Lower lobe of right lung (tissue), 2 donors: ENCODE measurements around the gene TPO. TPM values are rescaled to one million over a fixed set of nuclear protein-coding genes. Genes with fewer than 3 reads are reported as not detected.
"Not testable (repeated sequence)": the region's sequence is repeated elsewhere in the genome, so short reads cannot be mapped to it uniquely, and the experiment has no call there.

Source experiments
- ATAC-seq, 2 donors: fragments of 200-7000 bp; cut with Tn5 transposase; one replicate each; pipeline ENCODE4 v1.9.1; 2020 to 2022; ENCODE audit warnings: mild to moderate bottlenecking in 2 of 2, moderate library complexity in 2 of 2
- DNase-seq: peaks from one replicate; pipeline ENCODE4 v3.0.0-alpha.2; 2020
- H3K27ac ChIP-seq: fragments of 200-600 bp; one replicate; pipeline ENCODE4 v1.8.0; 2022
- H3K27me3 ChIP-seq: fragments of 200-600 bp; one replicate; pipeline ENCODE4 v1.8.0; 2022; ENCODE audit warnings: low read depth
- H3K36me3 ChIP-seq: fragments of 200-600 bp; one replicate; pipeline ENCODE4 v1.8.0; 2022; ENCODE audit warnings: mild to moderate bottlenecking
- H3K4me1 ChIP-seq: fragments of 200-600 bp; one replicate; pipeline ENCODE4 v1.8.0; 2022
- H3K4me3 ChIP-seq: fragments of 200-600 bp; one replicate; pipeline ENCODE4 v1.8.0; 2022; ENCODE audit warnings: mild to moderate bottlenecking
- H3K9me3 ChIP-seq: fragments of 200-600 bp; one replicate; pipeline ENCODE4 v1.8.0; 2022
- CTCF ChIP-seq: fragments of 200-600 bp; IDR thresholded peaks from one replicate; pipeline ENCODE4 v1.8.0; 2022; ENCODE audit warnings: antibody characterized with exemption, mild to moderate bottlenecking
- intact Hi-C: fragments of 100-400 bp; cut with DNase I; formaldehyde crosslinking; loops from one replicate; pipeline ENCODE4 v1.11.0; 2022
- total RNA-seq: library from RNA; stranded (reverse); fragmentation: NEBNext Ultra II Directional; extraction: Animal tissue kit (Norgen Biotek cat#: 25700); gene quantifications from one replicate; pipeline ENCODE4 v1.2.1, GENCODE V29; 2021
- donor health status: DM: no; HTN: yes; CAD: no; lungs with severe emphysema.

TPO gene
- total RNA-seq, 1 donor from 2014 or later, result 0.21 TPM

GRCh38 chr2:1488851-1489250 is 75.6 kb downstream of the TPO start:
- Histone ChIP-seq H3K4me3 (no peak overlapping the region), H3K9me3 (no peaks in the 10 kb centered on the region), H3K36me3 (no peaks in the 10 kb centered on the region), H3K27ac (no peak overlapping the region), H3K27me3 (no peaks in the 10 kb centered on the region), H3K4me1 (no peaks in the 10 kb centered on the region)
- no peak for TF ChIP-seq CTCF
- DNase-seq (no peak), ATAC-seq (no peak)
- intact Hi-C loops, result no loop called here

- DNase-seq (no peak), ATAC-seq (no peak)
- no peaks in the 10 kb centered on the region for H3K4me1 ChIP-seq
- TF ChIP-seq CTCF, result no peak
- H3K9me3 ChIP-seq, result no peaks in the 10 kb centered on the region
- intact Hi-C loops, result no loop called here
- no peaks in the 10 kb centered on the region for H3K36me3 ChIP-seq
- no peaks in the 10 kb centered on the region for H3K27me3 ChIP-seq
- no peak overlapping the region for H3K27ac ChIP-seq
- no peak overlapping the region for H3K4me3 ChIP-seq
These were observed 76.2 kb downstream of the TPO start for GRCh38 chr2:1489486-1489885.

- H3K27ac ChIP-seq, intact Hi-C loops, DNase-seq, H3K4me3 ChIP-seq, ATAC-seq, H3K4me1 ChIP-seq, H3K27me3 ChIP-seq, H3K9me3 ChIP-seq, H3K36me3 ChIP-seq: not testable (repeated sequence)
These were observed 77.1 kb downstream of the TPO start for GRCh38 chr2:1490381-1490780.

- Histone ChIP-seq H3K4me3 (no peak overlapping the region), H3K4me1 (no peaks in the 10 kb centered on the region), H3K36me3 (no peaks in the 10 kb centered on the region), H3K27ac (no peak overlapping the region), H3K9me3 (no peaks in the 10 kb centered on the region), H3K27me3 (no peaks in the 10 kb centered on the region)
- DNase-seq (no peak), ATAC-seq (no peak)
- TF ChIP-seq CTCF, result no peak
- intact Hi-C loops, result no loop called here
These were observed 78.5 kb downstream of the TPO start for GRCh38 chr2:1491751-1492150.

GRCh38 chr2:1492231-1492630 is 79.0 kb downstream of the TPO start:
- H3K4me3 ChIP-seq, H3K27me3 ChIP-seq, H3K36me3 ChIP-seq, H3K4me1 ChIP-seq, ATAC-seq, H3K27ac ChIP-seq, H3K9me3 ChIP-seq, DNase-seq, intact Hi-C loops: not testable (repeated sequence)

- H3K27me3 ChIP-seq, result no peaks in the 10 kb centered on the region
- H3K9me3 ChIP-seq, result no peaks in the 10 kb centered on the region
- DNase-seq (no peak), ATAC-seq (no peak)
- intact Hi-C loops, result no loop called here
- H3K27ac ChIP-seq, result no peak overlapping the region
- H3K36me3 ChIP-seq, result no peaks in the 10 kb centered on the region
- TF ChIP-seq CTCF, result no peak
- H3K4me3 ChIP-seq, result no peak overlapping the region
- H3K4me1 ChIP-seq, result no peaks in the 10 kb centered on the region
These were observed 79.6 kb downstream of the TPO start for GRCh38 chr2:1492711-1493430.
